T-helper 1 cell treated with Interleukin-12 subunit alpha and Interleukin-12 subunit beta and Interleukin-4 antibody, amounts not matched to agents 30 μg/mL and 1 μg/mL, for 36 hours (primary cell): ENCODE data around the gene BRICD5.
"Not testable (repeated sequence)": the region's sequence is repeated elsewhere in the genome, so short reads cannot be mapped to it uniquely, and the experiment has no call there.

ENCODE experiments used
- H3K27ac Mint-ChIP-seq: one replicate; pipeline ENCODE4 v1.8.0; 2021; ENCODE audit warnings: mild to moderate bottlenecking, mixed read lengths
- H3K27me3 Mint-ChIP-seq: one replicate; pipeline ENCODE4 v1.8.0; 2021; ENCODE audit warnings: low read depth, mixed read lengths
- H3K36me3 Mint-ChIP-seq: one replicate; pipeline ENCODE4 v1.8.0; 2021; ENCODE audit warnings: low read depth, mixed read lengths
- H3K4me1 Mint-ChIP-seq: one replicate; pipeline ENCODE4 v1.8.0; 2021; ENCODE audit warnings: low read depth, mixed read lengths
- H3K4me3 Mint-ChIP-seq: one replicate; pipeline ENCODE4 v1.8.0; 2021; ENCODE audit warnings: mild to moderate bottlenecking, moderate library complexity, mixed read lengths
- H3K9me3 Mint-ChIP-seq: one replicate; pipeline ENCODE4 v1.8.0; 2021; ENCODE audit warnings: mixed read lengths

BRICD5 gene

DNA sequence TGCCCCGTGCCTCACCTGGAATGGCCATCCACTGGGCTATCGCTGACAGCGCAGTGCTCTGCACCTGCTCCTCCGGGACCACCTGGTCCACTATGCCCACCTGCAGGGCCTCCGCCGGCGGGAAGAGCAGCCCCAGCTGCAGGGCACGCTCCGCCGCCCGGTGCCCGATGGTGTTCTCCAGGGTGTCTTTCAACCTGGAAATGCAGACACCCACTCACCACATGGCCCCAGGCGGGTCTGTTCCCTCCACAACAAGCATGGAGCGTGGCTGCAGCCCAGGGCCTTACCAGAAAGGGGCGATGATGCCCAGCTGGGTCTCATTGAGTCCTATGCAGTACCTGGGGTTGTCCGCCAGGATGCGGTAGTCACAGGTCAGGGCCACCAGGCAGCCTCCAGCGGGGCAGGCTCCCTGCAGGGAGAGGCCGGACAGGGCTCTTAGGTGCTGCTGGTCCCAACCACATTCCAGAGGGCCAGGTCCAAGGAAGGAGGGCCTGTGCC lies 32.4 kb upstream of the BRICD5 start:
- H3K4me1 Mint-ChIP-seq: no peaks in the 10 kb centered on the region
- no peak overlapping the region for H3K27ac Mint-ChIP-seq
- H3K4me3 Mint-ChIP-seq: no peak overlapping the region
- H3K27me3 Mint-ChIP-seq: no peaks in the 10 kb centered on the region
- peaks cover 5% of the 10 kb centered on the region for H3K36me3 Mint-ChIP-seq
- H3K9me3 Mint-ChIP-seq: no peaks in the 10 kb centered on the region

GRCh38 chr16:2242598-2242997 lies 31.9 kb upstream of the BRICD5 start:
- peaks cover 5% of the 10 kb centered on the region for H3K36me3 Mint-ChIP-seq
- no peak overlapping the region for H3K4me3 Mint-ChIP-seq
- H3K4me1 Mint-ChIP-seq: no peaks in the 10 kb centered on the region
- no peaks in the 10 kb centered on the region for H3K27me3 Mint-ChIP-seq
- no peak overlapping the region for H3K27ac Mint-ChIP-seq
- H3K9me3 Mint-ChIP-seq: no peaks in the 10 kb centered on the region

- H3K36me3 Mint-ChIP-seq, H3K9me3 Mint-ChIP-seq, H3K4me1 Mint-ChIP-seq, H3K4me3 Mint-ChIP-seq, H3K27ac Mint-ChIP-seq, H3K27me3 Mint-ChIP-seq: not testable (repeated sequence)
Measured at GRCh38 chr16:2240331-2240730, 29.7 kb upstream of the BRICD5 start.

DNA sequence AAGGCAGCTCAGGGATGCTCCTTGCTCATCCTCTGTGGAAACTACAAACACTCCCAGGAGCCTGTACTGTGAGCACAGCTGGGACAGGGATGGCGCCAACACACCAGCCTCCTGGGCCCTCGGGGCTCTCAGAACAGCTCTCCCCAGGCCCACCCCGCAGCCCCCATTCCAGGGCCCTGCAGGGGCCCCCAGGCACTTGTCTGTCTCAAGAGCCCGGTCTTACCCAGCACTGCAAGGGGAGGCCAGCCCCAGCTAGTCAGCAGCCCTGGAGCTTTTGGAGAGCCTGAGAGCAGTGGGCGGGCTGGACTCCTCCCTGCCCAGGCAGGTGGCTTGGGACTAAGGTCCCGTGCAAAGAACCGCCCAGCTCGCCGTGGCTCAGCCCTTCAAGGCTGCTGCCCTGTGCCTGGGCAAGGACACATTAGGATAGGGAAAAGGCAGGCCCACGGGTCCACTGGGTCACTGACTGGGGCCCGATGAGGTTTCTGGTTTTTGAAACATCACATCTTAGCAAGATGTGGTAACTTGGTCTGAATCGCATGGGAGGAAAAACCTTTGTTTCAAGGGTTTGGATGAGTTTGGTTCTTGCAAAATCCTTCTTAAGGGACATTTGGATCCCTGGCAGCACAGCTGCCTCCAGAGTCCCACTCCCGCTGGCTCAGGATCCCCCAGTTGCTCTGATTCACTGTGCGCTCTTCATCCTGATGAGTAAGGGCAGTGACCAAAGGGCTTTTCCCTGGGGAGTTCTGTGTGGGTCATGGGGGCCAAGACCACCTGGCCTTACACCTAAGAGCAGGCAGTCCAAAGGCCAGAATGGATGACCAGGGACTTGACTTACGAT lies 28.4 kb upstream of the BRICD5 start:
- H3K36me3 Mint-ChIP-seq: peaks cover 8% of the 10 kb centered on the region
- no peaks in the 10 kb centered on the region for H3K27me3 Mint-ChIP-seq
- H3K27ac Mint-ChIP-seq: no peak overlapping the region
- H3K4me3 Mint-ChIP-seq: no peak overlapping the region
- H3K9me3 Mint-ChIP-seq: no peaks in the 10 kb centered on the region
- H3K4me1 Mint-ChIP-seq: no peaks in the 10 kb centered on the region

GRCh38 chr16:2238150-2238837 lies 27.6 kb upstream of the BRICD5 start:
- H3K36me3 Mint-ChIP-seq: peaks cover 8% of the 10 kb centered on the region
- H3K9me3 Mint-ChIP-seq: no peaks in the 10 kb centered on the region
- H3K4me1 Mint-ChIP-seq: no peaks in the 10 kb centered on the region

GRCh38 chr16:2237493-2238149 lies 27.0 kb upstream of the BRICD5 start:
- no peaks in the 10 kb centered on the region for H3K4me1 Mint-ChIP-seq
- no peak overlapping the region for H3K4me3 Mint-ChIP-seq
- H3K27ac Mint-ChIP-seq: no peak overlapping the region
- no peaks in the 10 kb centered on the region for H3K9me3 Mint-ChIP-seq
- peaks cover 8% of the 10 kb centered on the region for H3K36me3 Mint-ChIP-seq
- H3K27me3 Mint-ChIP-seq: no peaks in the 10 kb centered on the region

More at GRCh38 chr16:2238150-2238837, 27.6 kb upstream of the BRICD5 start:
- Mint-ChIP-seq H3K4me3 (no peak overlapping the region), H3K27ac (no peak overlapping the region), H3K27me3 (no peaks in the 10 kb centered on the region)

DNA sequence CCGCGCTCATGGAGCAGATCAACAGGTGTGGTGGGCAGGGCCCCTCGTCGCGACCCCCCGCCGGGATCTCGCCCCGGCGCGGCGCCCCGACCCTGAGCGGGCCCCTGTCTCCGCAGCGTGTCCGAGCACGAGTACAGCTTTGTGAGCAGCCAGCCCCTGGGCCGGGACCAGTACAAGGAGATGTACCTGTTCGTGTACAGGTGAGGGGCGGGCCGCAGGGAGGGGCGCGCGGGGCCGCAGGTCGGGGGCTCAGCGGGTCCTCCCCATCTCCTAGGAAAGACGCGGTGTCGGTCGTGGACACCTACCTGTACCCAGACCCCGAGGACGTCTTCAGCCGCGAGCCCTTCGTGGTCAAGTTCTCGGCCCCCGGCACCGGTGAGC lies 26.4 kb upstream of the BRICD5 start:
- no peaks in the 10 kb centered on the region for H3K9me3 Mint-ChIP-seq
- H3K36me3 Mint-ChIP-seq: peaks cover 5% of the 10 kb centered on the region
- H3K27me3 Mint-ChIP-seq: no peaks in the 10 kb centered on the region
- H3K27ac Mint-ChIP-seq: no peak overlapping the region
- H3K4me1 Mint-ChIP-seq: no peaks in the 10 kb centered on the region
- H3K4me3 Mint-ChIP-seq: no peak overlapping the region

DNA sequence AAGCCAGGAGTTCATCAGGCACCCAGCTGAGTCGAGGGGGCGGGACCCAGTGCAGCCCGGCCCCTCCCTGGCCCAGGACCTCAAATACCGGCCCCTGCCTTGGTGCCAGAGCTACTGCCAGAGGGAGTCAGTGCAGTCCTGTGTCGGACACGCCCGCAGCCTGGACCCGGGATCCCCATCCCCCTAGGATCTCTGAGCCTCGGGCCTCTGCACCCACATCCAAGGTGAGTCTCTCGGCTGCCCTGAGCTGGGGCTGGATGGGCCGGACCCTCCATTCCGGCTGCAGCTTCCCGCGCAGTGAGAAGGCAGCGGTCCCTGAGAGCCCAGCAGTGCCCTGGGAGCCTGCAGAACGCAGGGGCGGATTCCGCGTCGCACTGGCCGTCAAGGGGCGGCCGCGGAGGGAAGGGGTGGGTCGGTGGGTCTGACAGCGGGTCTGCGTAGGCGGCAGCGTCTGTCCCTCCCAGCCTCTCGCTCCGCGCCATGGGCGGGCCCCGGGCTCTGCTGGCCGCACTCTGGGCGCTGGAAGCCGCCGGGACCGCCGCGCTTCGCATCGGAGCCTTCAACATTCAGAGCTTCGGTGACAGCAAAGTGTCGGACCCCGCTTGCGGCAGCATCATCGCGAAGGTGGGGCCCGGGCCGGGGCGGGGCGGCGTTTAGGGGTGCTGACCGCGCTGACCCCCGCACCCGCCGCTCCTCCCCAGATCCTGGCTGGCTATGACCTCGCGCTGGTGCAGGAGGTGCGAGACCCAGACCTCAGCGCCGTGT lies 25.9 kb upstream of the BRICD5 start, which contains the start of gene DNASE1L2:
Gene DNASE1L2, plus strand, starts transcription at position 108 of the 765 bp plus-strand sequence. Its CDS starts 373 bp downstream, at position 481.
- H3K4me3 Mint-ChIP-seq: no peak within 1 kb of the TSS
- H3K4me1 Mint-ChIP-seq: no peaks in the 10 kb centered on the region
- no peaks in the 10 kb centered on the region for H3K9me3 Mint-ChIP-seq
- no peaks in the 10 kb centered on the region for H3K27me3 Mint-ChIP-seq
- peaks cover 5% of the 10 kb centered on the region for H3K36me3 Mint-ChIP-seq
- H3K27ac Mint-ChIP-seq: no peak within 1 kb of the TSS

DNA sequence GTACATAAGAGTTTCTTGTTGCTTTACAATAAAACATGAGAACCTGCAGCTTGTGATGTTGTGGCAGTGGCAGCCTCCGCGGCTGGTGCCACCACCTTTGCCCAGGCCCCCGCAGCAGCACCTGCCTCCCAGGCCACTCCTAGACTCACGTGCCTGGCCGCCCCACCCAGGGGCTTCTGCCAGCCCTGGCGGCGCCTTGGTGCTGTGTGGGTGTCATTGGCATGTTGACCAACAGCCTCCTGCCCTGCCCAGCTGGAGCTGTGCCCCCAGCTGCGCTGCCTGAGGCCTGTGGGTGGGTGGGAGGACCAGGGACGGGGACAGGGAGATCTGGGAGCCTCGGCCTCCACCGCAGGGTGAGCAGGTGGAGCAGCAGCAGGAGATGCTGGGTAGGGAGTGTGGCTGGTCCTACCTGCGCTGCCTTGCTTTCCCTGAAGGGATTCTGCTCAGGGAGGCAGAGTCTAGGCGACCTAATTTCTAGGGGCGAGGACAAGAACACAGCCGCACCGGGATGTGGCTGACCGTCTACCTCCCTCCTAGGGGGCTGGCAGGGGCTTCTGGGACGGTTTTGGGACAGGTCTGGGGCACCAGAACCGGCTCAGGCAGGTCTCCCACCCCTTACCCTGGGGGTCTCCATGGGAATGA lies 25.2 kb upstream of the BRICD5 start:
- H3K36me3 Mint-ChIP-seq: peaks cover 5% of the 10 kb centered on the region
- H3K27ac Mint-ChIP-seq: no peak overlapping the region

GRCh38 chr16:2235234-2235651 lies 24.6 kb upstream of the BRICD5 start:
- no peak overlapping the region for H3K27ac Mint-ChIP-seq
- peaks cover 5% of the 10 kb centered on the region for H3K36me3 Mint-ChIP-seq
- H3K9me3 Mint-ChIP-seq: no peaks in the 10 kb centered on the region
- H3K4me1 Mint-ChIP-seq: no peaks in the 10 kb centered on the region
- H3K4me3 Mint-ChIP-seq: no peak overlapping the region
- no peaks in the 10 kb centered on the region for H3K27me3 Mint-ChIP-seq

More for the DNA sequence above, 25.2 kb upstream of the BRICD5 start:
- no peaks in the 10 kb centered on the region for H3K9me3 Mint-ChIP-seq
- no peaks in the 10 kb centered on the region for H3K4me1 Mint-ChIP-seq
- H3K27me3 Mint-ChIP-seq: no peaks in the 10 kb centered on the region
- no peak overlapping the region for H3K4me3 Mint-ChIP-seq

DNA sequence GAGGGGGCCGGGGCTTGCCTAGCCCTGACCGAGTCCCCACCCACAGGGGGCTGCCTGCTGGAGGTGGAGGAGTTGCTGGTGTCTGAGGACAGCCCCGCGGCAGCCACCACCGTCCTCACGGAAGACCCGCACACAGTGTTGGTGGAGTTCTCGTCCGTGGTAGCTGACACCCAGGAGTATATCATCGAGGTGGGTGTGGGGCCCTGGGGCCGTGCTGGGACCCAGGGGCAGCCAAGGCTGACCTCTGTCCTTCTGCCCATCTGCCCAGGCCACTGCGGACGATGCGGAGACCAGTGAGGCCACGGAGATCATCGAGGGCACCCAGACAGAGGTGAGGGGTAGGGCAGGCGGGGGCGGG lies 24.1 kb upstream of the BRICD5 start:
- Mint-ChIP-seq H3K9me3 (no peaks in the 10 kb centered on the region), H3K27ac (no peak overlapping the region), H3K36me3 (peaks cover 8% of the 10 kb centered on the region), H3K4me1 (no peaks in the 10 kb centered on the region), H3K27me3 (no peaks in the 10 kb centered on the region), H3K4me3 (no peak overlapping the region)

GRCh38 chr16:2233872-2234812 lies 23.5 kb upstream of the BRICD5 start:
- H3K36me3 Mint-ChIP-seq: peaks cover 7% of the 10 kb centered on the region
- H3K27me3 Mint-ChIP-seq: no peaks in the 10 kb centered on the region
- no peak overlapping the region for H3K4me3 Mint-ChIP-seq
- no peak overlapping the region for H3K27ac Mint-ChIP-seq
- no peaks in the 10 kb centered on the region for H3K9me3 Mint-ChIP-seq
- no peaks in the 10 kb centered on the region for H3K4me1 Mint-ChIP-seq
